B cell (primary cell): Measurements from ENCODE around the gene DDX23. TPM values are rescaled to one million over a fixed set of nuclear protein-coding genes. Genes with fewer than 3 reads are reported as not detected.
"Not testable (repeated sequence)": the region's sequence is repeated elsewhere in the genome, so short reads cannot be mapped to it uniquely, and the experiment has no call there.

ENCODE experiments used
- ATAC-seq: fragments of 200-7000 bp; cut with Tn5 transposase; one replicate; pipeline ENCODE4 v1.10.0; 2021; ENCODE audit warnings: low read depth, mild to moderate bottlenecking, moderate number of reproducible peaks, moderate library complexity
- CTCF ChIA-PET: fragments of 350-600 bp; sonication (Branson Sonifier 250); formaldehyde crosslinking; loops from one replicate; lab custom pipeline; 2021; ENCODE audit warnings: antibody characterized with exemption, inconsistent platforms; lab: Charles Lee
- POLR2A ChIA-PET: fragments of 350-600 bp; sonication (Branson Sonifier 250); formaldehyde crosslinking; loops from one replicate; lab custom pipeline; 2021; ENCODE audit warnings: antibody characterized with exemption; lab: Charles Lee
- DNase-seq: peaks from one replicate; pipeline ENCODE4 v3.0.0; 2013
- H2AFZ ChIP-seq: 2 replicates; pipeline ENCODE4 v1.6.1; 2012; ENCODE audit warnings: mild to moderate bottlenecking, low read depth, low read length; ENCODE audit not compliant: insufficient read depth, poor library complexity, severe bottlenecking
- H3K27ac ChIP-seq, 2 donors: 1 replicate in 1 of 2; 2 replicates in 1 of 2; pipeline ENCODE4 v1.5.1; 2012 to 2013; ENCODE audit warnings: low read length in 2 of 2, mild to moderate bottlenecking in 2 of 2, moderate library complexity in 1 of 2
- H3K27me3 ChIP-seq, 4 experiments: fragments of 200-600 bp in 1 of 4; sonication (generic) in 1 of 4; replicated peaks in 1 of 4; 1 replicate in 2 of 4; 2 replicates in 2 of 4; pipeline versions ENCODE4 v1.6.1 to v1.7.0; 2013 to 2016; ENCODE audit warnings: low read length in 3 of 4, mild to moderate bottlenecking in 2 of 4, mixed read lengths in 1 of 4, moderate library complexity in 1 of 4; ENCODE audit not compliant: insufficient read depth in 4 of 4, control insufficient read depth in 3 of 4; ENCODE audit errors: control extremely low read depth in 1 of 4
- H3K36me3 ChIP-seq, 2 experiments: replicated peaks in 1 of 2; 1 replicate in 1 of 2; 2 replicates in 1 of 2; pipeline versions ENCODE4 v1.6.1 to v1.7.1; 2013; ENCODE audit warnings: low read length in 1 of 2; ENCODE audit not compliant: insufficient read depth in 2 of 2, control insufficient read depth in 1 of 2; ENCODE audit errors: control extremely low read depth in 1 of 2, extremely low read depth in 1 of 2
- H3K4me1 ChIP-seq, 2 donors: fragments of 200-600 bp in 1 of 2; sonication (generic) in 1 of 2; 1 replicate in 1 of 2; 2 replicates in 1 of 2; pipeline versions ENCODE4 v1.5.1 to v1.6.1; 2013 to 2017; ENCODE audit warnings: low read length in 2 of 2; ENCODE audit not compliant: control insufficient read depth in 2 of 2, insufficient read depth in 2 of 2
- H3K4me2 ChIP-seq: replicated peaks from 2 replicates; pipeline ENCODE3; 2012; ENCODE audit warnings: mild to moderate bottlenecking, low read depth, low read length; ENCODE audit not compliant: poor library complexity, severe bottlenecking
- H3K4me3 ChIP-seq, 5 experiments: fragments of 200-600 bp in 1 of 5; sonication (generic) in 1 of 5; 1 replicate in 3 of 5; 2 replicates in 2 of 5; pipeline versions ENCODE4 v1.5.1 to v1.7.0; 2011 to 2016; ENCODE audit warnings: low read length in 4 of 5, mild to moderate bottlenecking in 4 of 5, low read depth in 2 of 5, control low read depth in 1 of 5, moderate library complexity in 1 of 5; ENCODE audit not compliant: insufficient read depth in 1 of 5; ENCODE audit errors: control extremely low read depth in 1 of 5, extremely low read depth in 1 of 5
- H3K79me2 ChIP-seq: fragments of 200-600 bp; sonication (generic); one replicate; pipeline ENCODE4 v1.6.0; 2016; ENCODE audit warnings: low read length; ENCODE audit not compliant: control insufficient read depth, insufficient read depth
- H3K9ac ChIP-seq: fragments of 200-600 bp; sonication (generic); 2 replicates; pipeline ENCODE4 v1.6.1; 2017; ENCODE audit warnings: mild to moderate bottlenecking, low read length, moderate library complexity
- H3K9me3 ChIP-seq, 3 donors: one replicate each; pipeline versions ENCODE4 v1.6.1 to v1.7.1; 2013; ENCODE audit warnings: low read length in 2 of 3; ENCODE audit not compliant: control insufficient read depth in 2 of 3, insufficient read depth in 1 of 3; ENCODE audit errors: control extremely low read depth in 1 of 3
- H4K20me1 ChIP-seq: 2 replicates; pipeline ENCODE4 v1.6.0; 2012; ENCODE audit warnings: mild to moderate bottlenecking, low read length; ENCODE audit not compliant: insufficient read depth, control insufficient read depth, poor library complexity, severe bottlenecking
- H3K27ac Mint-ChIP-seq: one replicate; pipeline ENCODE4 v1.8.0; 2021; ENCODE audit warnings: mixed read lengths
- H3K27me3 Mint-ChIP-seq: one replicate; pipeline ENCODE4 v1.8.0; 2021; ENCODE audit warnings: mixed read lengths
- H3K4me1 Mint-ChIP-seq: one replicate; pipeline ENCODE4 v1.8.0; 2021; ENCODE audit warnings: mixed read lengths
- H3K4me3 Mint-ChIP-seq: one replicate; pipeline ENCODE4 v1.8.0; 2021; ENCODE audit warnings: mixed read lengths
- H3K9me3 Mint-ChIP-seq: one replicate; pipeline ENCODE4 v1.8.0; 2022; ENCODE audit warnings: mixed read lengths; ENCODE audit not compliant: insufficient read depth
- CTCF ChIP-seq: fragments of 200-600 bp; IDR thresholded peaks from one replicate; pipeline ENCODE4 v1.8.0; 2022; ENCODE audit warnings: antibody characterized with exemption, mild to moderate bottlenecking
- EZH2 ChIP-seq: IDR thresholded peaks from 2 replicates; pipeline ENCODE4 v1.6.1; 2012; ENCODE audit warnings: borderline replicate concordance, low read depth, mild to moderate bottlenecking, moderate library complexity, low read length; ENCODE audit not compliant: insufficient read depth, poor library complexity, severe bottlenecking
- WGBS: methylation state at CpG from one replicate; pipeline ENCODE4 v1.1.5; 2013; ENCODE audit warnings: missing lambda C conversion rate; ENCODE audit not compliant: insufficient coverage; 5-methylcytosine and 5-hydroxymethylcytosine counted together
- intact Hi-C: fragments of 100-400 bp; cut with micrococcal nuclease; formaldehyde crosslinking; loops from one replicate; pipeline ENCODE4 v1.10.0; 2022
- polyA plus RNA-seq: library from polyadenylated mRNA; depleted of rRNA; stranded (reverse); fragments of >200 nt; gene quantifications from 2 replicates; pipeline ENCODE4 v1.2.3, GENCODE V29; 2012
- total RNA-seq, 2 donors: library from RNA; stranded (reverse); fragments of 120-200 nt in 1 of 2; gene quantifications; 1 replicate in 1 of 2; 2 replicates in 1 of 2; pipeline versions ENCODE4 v1.2.3 to v1.2.4, GENCODE V29; 2013 to 2022

The DDX23 gene
- total and polyA plus RNA-seq, 2 donors (not counting 1 experiment from before 2014, with no cell fraction given): 76.1 to 135 TPM

- H3K27me3 ChIP-seq, ATAC-seq, H2AFZ ChIP-seq, H3K27ac ChIP-seq, H3K9me3 ChIP-seq, H3K9me3 Mint-ChIP-seq, H3K4me3 Mint-ChIP-seq, H3K4me3 ChIP-seq, H4K20me1 ChIP-seq, POLR2A ChIA-PET, H3K27me3 Mint-ChIP-seq, H3K9ac ChIP-seq, H3K36me3 ChIP-seq, DNase-seq, H3K4me2 ChIP-seq, H3K27ac Mint-ChIP-seq: not testable (repeated sequence)
- peaks cover 14 to 31% of the 10 kb centered on the region in 2 donors for H3K4me1 ChIP-seq
- peaks cover 33% of the 10 kb centered on the region for H3K4me1 Mint-ChIP-seq
- CTCF ChIA-PET: interaction anchor here (0.5 to 13.1 kb wide), 11 partner anchors 11 to 211 kb away, joined by 3 to 303 read pairs (median 24); partner anchors contain the start of genes RND1 and WNT1
- WGBS: 92% methylated on average over 2 of the region's 10 CpGs
- intact Hi-C loops: loop anchor here (5.0 kb wide), 1 partner anchor 142 kb away; the partner anchor contains the start of gene DDN
- H3K79me2 ChIP-seq: peaks cover 29% of the 10 kb centered on the region
These were observed 3.0 kb upstream of the DDX23 start for GRCh38 chr12:48854932-48855331.

GRCh38 chr12:48854488-48854887 lies 2.5 kb upstream of the DDX23 start:
- H3K9me3 ChIP-seq: no peaks in the 10 kb centered on the region
- DNase-seq: no peak
- WGBS: no CpG with 5 or more reads among the region's 4 CpGs
- no peak for ATAC-seq
- no peak overlapping the region for H3K4me3 ChIP-seq
- peaks cover 14 to 31% of the 10 kb centered on the region in 2 donors for H3K4me1 ChIP-seq
- no peak overlapping the region for H3K27ac Mint-ChIP-seq
- no peak overlapping the region for H3K4me3 Mint-ChIP-seq
- POLR2A ChIA-PET: interaction anchor here (2.6 kb wide), 1 partner anchor 36 kb away, joined by 8 read pairs; no protein-coding TSS in a partner anchor
- no peaks in the 10 kb centered on the region for H3K27me3 ChIP-seq
- peaks cover 37% of the 10 kb centered on the region for H3K4me1 Mint-ChIP-seq
- H4K20me1 ChIP-seq: peaks cover 6% of the 10 kb centered on the region
- no peak overlapping the region for H2AFZ ChIP-seq
- H3K9me3 Mint-ChIP-seq: no peaks in the 10 kb centered on the region
- peaks cover 34% of the 10 kb centered on the region for H3K79me2 ChIP-seq
- H3K27me3 Mint-ChIP-seq: no peaks in the 10 kb centered on the region
- CTCF ChIA-PET: interaction anchor here (0.5 to 13.1 kb wide), 13 partner anchors 11 to 212 kb away, joined by 3 to 303 read pairs (median 24); partner anchors contain the start of genes FKBP11, RND1 and WNT1
- no peak for TF ChIP-seq EZH2
- TF ChIP-seq CTCF: no peak
- H3K36me3 ChIP-seq: no peaks in the 10 kb centered on the region
- intact Hi-C loops: loop anchor here (5.0 kb wide), 1 partner anchor 143 kb away; the partner anchor contains the start of gene DDN
- H3K27ac ChIP-seq: no peak overlapping the region
- no peak overlapping the region for H3K4me2 ChIP-seq
- H3K9ac ChIP-seq: no peak overlapping the region
